ENCODE measurements around the gene FAM83B.
"Not testable (repeated sequence)": the region's sequence is repeated elsewhere in the genome, so short reads cannot be mapped to it uniquely, and the experiment has no call there.

FAM83B gene

GRCh38 chr6:54846243-54846856 is at the start of gene FAM83B:
FAM83B (plus strand) TSS chr6:54846771; CDS start chr6:54870247, 23,476 bp downstream.
- DNase-seq = no peak

DNA sequence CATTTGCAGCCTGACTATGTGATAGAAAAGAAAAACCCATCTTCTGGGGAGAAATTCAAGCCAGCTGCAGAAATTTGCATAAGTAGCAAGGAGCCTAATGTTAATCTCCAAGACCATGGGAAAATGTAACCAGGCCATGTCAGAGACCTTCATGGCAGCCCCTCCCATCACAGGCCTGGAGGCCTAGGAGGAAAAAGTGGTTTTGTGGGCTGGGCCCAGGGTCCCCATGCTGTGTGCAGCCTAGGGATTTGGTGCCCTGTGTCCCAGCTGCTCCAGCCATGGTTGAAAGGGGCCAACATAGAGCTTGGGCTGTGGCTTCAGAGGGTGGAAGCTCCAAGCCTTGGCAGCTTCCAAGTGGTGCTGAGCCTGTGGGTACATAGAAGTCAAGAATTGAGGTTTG is 49.7 kb upstream of the FAM83B start:
- not testable (repeated sequence) for DNase-seq

DNA sequence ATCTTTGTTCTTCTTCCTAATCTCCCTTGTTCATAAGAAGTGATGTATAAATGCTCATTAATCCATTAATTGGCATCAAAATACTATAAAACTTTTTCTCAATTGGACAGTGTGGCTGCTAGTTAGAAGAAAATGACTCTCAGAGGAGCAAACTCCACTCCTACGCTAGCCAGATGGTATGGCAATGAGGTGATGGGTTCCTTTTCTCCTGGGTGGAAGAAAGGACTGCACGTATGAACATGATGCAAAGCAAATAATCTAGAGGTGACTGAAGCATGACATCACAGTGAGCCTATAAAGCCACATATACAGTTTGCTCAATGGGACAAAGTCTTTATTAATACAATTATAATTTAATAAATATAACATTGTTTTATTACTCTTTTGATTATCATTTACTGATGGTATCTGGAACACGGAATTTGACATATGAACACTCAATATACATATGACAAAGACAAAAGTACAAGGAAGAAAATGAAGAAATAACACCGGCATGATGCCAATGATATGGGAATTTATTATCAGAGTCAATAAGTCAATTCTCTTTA is 46.4 kb upstream of the FAM83B start:
- no peak for DNase-seq

- DNase-seq = no peak
Measured at GRCh38 chr6:54801244-54801643, 45.3 kb upstream of the FAM83B start.

- no peak for DNase-seq
Measured at GRCh38 chr6:54801669-54802068, 44.9 kb upstream of the FAM83B start.

- DNase-seq = no peak
Measured at GRCh38 chr6:54802775-54803634, 43.6 kb upstream of the FAM83B start.

- DNase-seq = no peak
Measured at GRCh38 chr6:54805077-54805476, 41.5 kb upstream of the FAM83B start.

GRCh38 chr6:54810147-54810546 is 36.4 kb upstream of the FAM83B start:
- DNase-seq = no peak

- no peak for DNase-seq
Measured at GRCh38 chr6:54813892-54814291, 32.7 kb upstream of the FAM83B start.

DNA sequence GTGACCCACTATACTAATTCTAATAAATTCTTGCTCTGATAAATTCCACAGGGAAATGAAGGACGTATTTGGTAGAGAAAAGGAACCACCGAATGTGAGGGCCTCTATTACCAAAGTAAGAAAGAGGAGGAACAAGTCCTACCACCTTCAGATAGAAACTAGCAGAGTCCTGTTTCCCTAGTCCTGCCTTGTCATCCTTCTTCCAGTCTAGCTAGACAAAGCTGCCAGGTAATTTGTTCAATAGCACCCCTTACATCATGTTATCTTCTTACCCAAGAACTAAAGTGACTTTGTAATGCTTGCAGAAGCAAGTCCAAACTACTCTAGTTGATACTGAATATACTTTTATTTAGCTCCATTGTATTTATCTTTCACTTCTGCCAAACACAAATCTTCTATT is 29.3 kb upstream of the FAM83B start:
- DNase-seq = no peak

- no peak for DNase-seq
Measured at GRCh38 chr6:54817834-54818233, 28.7 kb upstream of the FAM83B start.

GRCh38 chr6:54824225-54824624 is 22.3 kb upstream of the FAM83B start:
- DNase-seq = not testable (repeated sequence)

DNA sequence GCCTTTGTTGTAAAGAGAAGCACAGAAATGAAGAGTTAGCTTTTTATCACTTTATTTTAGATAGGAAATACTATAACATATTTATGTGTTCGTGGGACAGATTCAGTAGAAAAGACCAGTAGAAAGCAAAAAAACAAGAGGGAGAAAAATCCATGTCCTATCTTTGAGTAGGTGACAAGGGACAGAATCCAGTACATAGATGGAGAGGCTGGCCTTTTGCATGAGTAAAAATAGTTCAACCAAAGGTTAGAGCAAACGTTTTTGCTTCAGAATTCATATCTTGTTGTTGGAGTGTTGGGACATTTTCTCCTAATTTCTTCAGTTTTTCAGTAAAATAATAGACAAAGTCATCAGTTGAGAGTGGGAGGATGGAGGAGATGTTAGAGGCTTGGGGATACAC is 19.6 kb upstream of the FAM83B start:
- DNase-seq = no peak

- no peak for DNase-seq
Measured at GRCh38 chr6:54830216-54830615, 16.4 kb upstream of the FAM83B start.

GRCh38 chr6:54835176-54835575 is 11.4 kb upstream of the FAM83B start:
- no peak for DNase-seq

DNA sequence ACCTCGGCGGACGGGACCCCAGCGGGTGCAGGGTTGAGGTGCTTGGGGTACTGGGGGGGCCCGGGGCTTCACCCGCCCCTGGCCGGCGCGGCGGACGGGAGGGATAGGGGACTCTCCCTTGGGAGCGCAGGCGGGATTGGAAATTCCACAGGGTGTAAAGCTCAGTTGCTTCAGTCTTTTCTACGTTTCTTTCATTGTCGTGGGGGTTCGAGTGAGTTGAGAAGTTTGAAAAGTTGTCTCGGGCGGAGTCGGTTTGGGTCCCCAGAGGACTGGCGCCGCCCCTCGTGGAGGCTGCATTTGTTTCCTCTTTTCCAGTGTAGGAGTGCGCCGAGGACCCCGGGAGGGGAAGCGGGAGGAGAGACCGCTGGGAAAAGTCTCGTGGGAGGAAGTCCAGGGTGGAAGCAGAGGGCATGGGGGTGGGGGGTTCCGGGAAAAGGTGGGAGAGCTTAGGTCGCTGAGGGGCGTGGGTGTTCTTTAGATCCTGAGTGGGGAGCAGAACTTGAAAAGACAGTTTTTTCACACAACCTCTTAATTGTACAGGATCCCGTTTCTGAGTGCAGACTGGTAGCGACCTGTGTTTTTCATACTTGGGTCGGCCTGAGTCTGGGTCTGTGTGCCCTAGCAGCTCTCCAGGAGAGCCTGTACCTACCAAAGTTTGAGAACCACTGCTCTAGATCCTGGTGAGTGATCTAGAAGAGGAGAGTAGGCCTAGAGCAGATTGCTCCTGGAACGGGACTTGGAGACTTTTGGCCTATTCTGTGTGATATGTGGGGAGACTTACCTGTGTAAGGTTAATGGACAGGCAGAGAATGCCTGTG is 495 bp downstream of the FAM83B start:
- DNase-seq = no peak

- no peak for DNase-seq
Measured at GRCh38 chr6:54847799-54848597, 1.4 kb downstream of the FAM83B start.

- DNase-seq = no peak
Measured at GRCh38 chr6:54850114-54850513, 3.5 kb downstream of the FAM83B start.

- no peak for DNase-seq
Measured at GRCh38 chr6:54856129-54856528, 9.6 kb downstream of the FAM83B start.

DNA sequence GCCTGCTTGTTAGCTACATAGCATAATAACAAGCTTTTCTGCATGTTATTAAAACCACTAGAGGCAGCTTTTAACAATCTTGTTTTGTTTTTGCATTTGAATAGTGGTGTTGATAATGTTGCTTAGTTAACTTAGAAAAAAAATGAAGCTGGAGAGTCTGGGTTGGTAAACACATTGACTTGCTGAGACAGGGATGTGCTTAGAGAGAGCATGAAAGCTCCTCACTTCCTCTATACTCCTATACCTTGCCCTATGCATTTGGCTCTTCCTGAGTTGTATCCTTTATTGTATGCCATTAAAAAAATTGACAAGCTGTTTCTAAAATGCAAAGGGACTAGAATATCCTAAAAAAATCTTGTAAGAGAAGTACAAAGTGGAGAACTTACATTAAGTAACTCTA is 13.6 kb downstream of the FAM83B start:
- DNase-seq = no peak

DNA sequence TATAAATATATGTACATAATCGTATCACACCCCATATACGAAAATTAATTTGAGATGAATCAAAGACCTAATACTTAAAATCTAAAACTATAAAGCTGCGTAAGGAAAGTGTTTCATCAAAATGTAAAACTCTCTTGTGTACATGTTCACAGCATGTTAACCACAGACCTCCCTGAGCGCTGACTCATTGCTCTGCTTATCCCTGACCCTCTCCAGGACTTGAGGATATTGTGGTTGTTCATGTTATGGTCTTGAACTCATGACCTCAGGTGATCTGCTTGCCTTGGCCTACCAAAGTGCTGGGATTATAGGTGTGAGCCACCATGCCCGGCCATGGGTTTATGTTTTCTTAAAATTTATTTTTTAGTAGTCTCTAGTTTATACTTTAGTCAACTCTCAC is 14.2 kb downstream of the FAM83B start:
- no peak for DNase-seq

DNA sequence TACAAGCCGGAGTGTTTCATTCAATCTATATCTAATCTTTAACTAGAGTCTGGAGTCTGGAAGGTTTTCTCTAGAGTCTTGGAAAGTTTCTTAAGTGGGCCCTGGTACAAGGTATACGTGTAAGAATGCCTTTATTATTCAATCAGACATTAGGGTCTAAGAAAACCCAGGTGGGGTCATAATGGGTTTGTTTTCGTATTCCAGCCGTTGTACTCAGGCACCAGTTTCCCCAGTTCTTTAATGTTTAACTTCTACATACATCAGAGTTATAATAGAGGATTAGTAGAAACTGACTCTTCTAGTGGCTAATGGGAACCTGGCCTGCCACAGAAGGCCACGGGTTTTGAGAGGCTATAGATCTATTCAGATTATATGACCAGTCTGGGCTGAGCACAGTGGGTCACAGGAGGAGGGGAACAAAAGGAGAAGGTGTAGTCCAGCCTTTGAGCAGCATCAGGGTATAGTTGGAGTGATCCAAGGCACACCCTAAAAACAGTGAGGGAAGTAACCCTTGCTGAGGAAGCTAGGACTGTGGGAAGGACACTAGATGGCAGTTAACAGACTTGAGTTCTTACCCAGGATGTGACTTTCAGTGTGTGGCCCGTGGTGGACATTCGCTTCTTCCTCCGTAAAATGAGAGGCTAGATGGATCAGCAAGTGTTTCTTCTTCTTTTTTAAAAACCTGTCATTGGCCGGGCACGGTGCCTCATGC is 15.5 kb downstream of the FAM83B start:
- no peak for DNase-seq
